Trophoblast cell (in vitro differentiated cells and primary cell): ENCODE measurements around the gene LONRF2.

Experiments
- DNase-seq, 2 donors: peaks; one replicate each; pipeline ENCODE4 v3.0.0-alpha.2; 2016
- H2AFZ ChIP-seq: 2 replicates; pipeline ENCODE4 v1.6.1; 2013; ENCODE audit warnings: low read length, moderate library complexity, mild to moderate bottlenecking; ENCODE audit not compliant: insufficient read depth, poor library complexity
- H2AK5ac ChIP-seq: 2 replicates; pipeline ENCODE4 v1.6.1; 2013; ENCODE audit warnings: mild to moderate bottlenecking, low read length
- H2BK120ac ChIP-seq: 2 replicates; pipeline ENCODE4 v1.6.1; 2013; ENCODE audit warnings: low read length, mild to moderate bottlenecking, moderate library complexity; ENCODE audit not compliant: insufficient read depth, poor library complexity
- H2BK12ac ChIP-seq: 2 replicates; pipeline ENCODE4 v1.6.1; 2013; ENCODE audit warnings: mild to moderate bottlenecking, low read length, moderate library complexity
- H2BK5ac ChIP-seq: 2 replicates; pipeline ENCODE4 v1.6.1; 2013; ENCODE audit warnings: low read length, low read depth, moderate library complexity, mild to moderate bottlenecking; ENCODE audit not compliant: poor library complexity
- H3K14ac ChIP-seq: 2 replicates; pipeline ENCODE4 v1.6.1; 2013; ENCODE audit warnings: mild to moderate bottlenecking, low read length
- H3K18ac ChIP-seq: 2 replicates; pipeline ENCODE4 v1.6.1; 2013; ENCODE audit warnings: mild to moderate bottlenecking, low read length
- H3K23ac ChIP-seq: 2 replicates; pipeline ENCODE4 v1.6.1; 2013; ENCODE audit warnings: low read length
- H3K27ac ChIP-seq: 2 replicates; pipeline ENCODE4 v1.5.1; 2013; ENCODE audit warnings: low read depth, mild to moderate bottlenecking, inconsistent platforms, low read length, moderate library complexity
- H3K27me3 ChIP-seq: 2 replicates; pipeline ENCODE4 v1.6.1; 2013; ENCODE audit warnings: inconsistent platforms, mild to moderate bottlenecking, low read length, moderate library complexity; ENCODE audit not compliant: insufficient read depth
- H3K36me3 ChIP-seq, 2 experiments: 1 replicate in 1 of 2; 2 replicates in 1 of 2; pipeline ENCODE4 v1.6.1; 2013; ENCODE audit warnings: low read length in 2 of 2, mild to moderate bottlenecking in 2 of 2, moderate library complexity in 1 of 2; ENCODE audit not compliant: insufficient read depth in 2 of 2, control insufficient read depth in 1 of 2
- H3K4ac ChIP-seq: 2 replicates; pipeline ENCODE4 v1.6.1; 2013; ENCODE audit warnings: low read depth, mild to moderate bottlenecking, low read length, moderate library complexity
- H3K4me1 ChIP-seq, 2 experiments: 1 replicate in 1 of 2; 2 replicates in 1 of 2; pipeline ENCODE4 v1.6.1; 2013; ENCODE audit warnings: low read length in 2 of 2, mild to moderate bottlenecking in 2 of 2, moderate library complexity in 1 of 2; ENCODE audit not compliant: insufficient read depth in 2 of 2, control insufficient read depth in 1 of 2
- H3K4me2 ChIP-seq: 2 replicates; pipeline ENCODE4 v1.6.1; 2013; ENCODE audit warnings: inconsistent platforms, mild to moderate bottlenecking, low read length, moderate library complexity
- H3K4me3 ChIP-seq: 2 replicates; pipeline ENCODE4 v1.5.1; 2013; ENCODE audit warnings: mild to moderate bottlenecking, low read depth, low read length, inconsistent platforms
- H3K79me1 ChIP-seq: one replicate; pipeline ENCODE4 v1.6.1; 2013; ENCODE audit warnings: low read length
- H3K79me2 ChIP-seq: 2 replicates; pipeline ENCODE4 v1.6.1; 2013; ENCODE audit warnings: low read length, mild to moderate bottlenecking; ENCODE audit not compliant: control insufficient read depth, insufficient read depth, poor library complexity
- H3K9ac ChIP-seq: 2 replicates; pipeline ENCODE4 v1.6.1; 2013; ENCODE audit warnings: mild to moderate bottlenecking, low read length
- H3K9me3 ChIP-seq: 2 replicates; pipeline ENCODE4 v1.6.1; 2013; ENCODE audit warnings: low read depth, mild to moderate bottlenecking, control low read depth, inconsistent platforms, low read length; ENCODE audit not compliant: insufficient read depth
- H4K12ac ChIP-seq: 2 replicates; pipeline ENCODE4 v1.6.1; 2013; ENCODE audit warnings: low read depth, mild to moderate bottlenecking, low read length, moderate library complexity
- H4K8ac ChIP-seq: 2 replicates; pipeline ENCODE4 v1.6.1; 2013; ENCODE audit warnings: low read depth, mild to moderate bottlenecking, low read length, moderate library complexity
- H4K91ac ChIP-seq: one replicate; pipeline ENCODE4 v1.6.1; 2013; ENCODE audit warnings: low read depth, mild to moderate bottlenecking, low read length, moderate library complexity
- WGBS: extraction: QIAGEN DNeasy Blood & Tissue Kit; methylation state at CpG from one replicate; pipeline ENCODE4 v1.1.7; 2013; ENCODE audit warnings: missing lambda C conversion rate; ENCODE audit not compliant: insufficient read length, insufficient coverage; ENCODE audit errors: extremely low coverage; 5-methylcytosine and 5-hydroxymethylcytosine counted together

LONRF2 gene

DNA sequence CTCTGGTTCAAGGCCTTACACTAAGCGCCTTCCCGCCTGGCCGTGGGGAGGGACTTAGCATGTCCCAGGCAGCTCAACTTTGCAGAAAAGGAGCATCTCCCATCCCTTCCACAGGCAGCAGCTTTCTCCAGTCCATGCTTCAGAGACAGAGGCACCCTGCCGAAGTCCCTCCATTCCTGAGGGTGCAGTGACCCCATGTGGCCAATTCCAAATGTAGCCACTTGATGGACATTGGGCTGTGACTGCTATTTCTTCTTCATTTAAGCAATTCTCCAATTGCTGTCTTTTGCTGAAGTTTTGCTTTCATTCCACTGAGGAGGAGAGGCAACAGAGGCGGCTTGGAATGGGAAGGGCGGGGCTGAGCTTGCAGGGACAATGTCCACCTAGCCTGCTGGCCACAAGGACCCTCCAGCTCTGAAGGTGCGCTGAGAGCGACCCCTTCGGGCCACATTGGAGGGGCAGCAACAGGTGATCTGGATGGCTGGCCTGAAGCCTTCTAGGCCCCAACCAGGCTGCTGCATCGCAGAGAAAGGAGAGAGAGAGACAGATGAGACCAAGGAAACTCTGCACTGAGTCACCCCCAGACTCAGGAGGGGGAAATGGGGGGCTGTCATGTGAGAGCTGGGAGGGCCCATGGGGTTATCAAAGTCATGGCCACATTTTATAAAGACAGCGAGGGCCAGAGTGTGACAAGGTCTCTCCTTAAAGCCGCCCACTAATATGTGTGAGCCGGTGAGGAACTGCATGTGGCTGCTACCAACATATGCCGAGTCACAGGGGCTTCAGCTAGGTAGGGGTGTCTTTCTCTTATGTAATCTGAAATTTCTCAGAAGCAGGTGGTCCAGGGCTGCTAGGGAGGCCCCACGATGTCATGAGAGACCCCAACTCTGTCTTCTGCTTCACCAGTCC is 61.3 kb downstream of the LONRF2 start:
- Histone ChIP-seq H3K27ac (no peak overlapping the region), H3K9ac (no peak overlapping the region), H2AK5ac (no peak overlapping the region), H3K4me1 (no peaks in the 10 kb centered on the region), H4K12ac (no peak overlapping the region), H2AFZ (no peak overlapping the region), H3K4me3 (no peak overlapping the region), H3K18ac (no peak overlapping the region), H3K23ac (no peak overlapping the region), H3K14ac (no peak overlapping the region), H2BK5ac (no peak overlapping the region), H3K4me2 (no peak overlapping the region), H4K8ac (no peak overlapping the region), H3K79me1 (peaks cover 2% of the 10 kb centered on the region), H2BK120ac (no peak overlapping the region), H3K79me2 (no peaks in the 10 kb centered on the region), H3K9me3 (no peaks in the 10 kb centered on the region), H4K91ac (no peak overlapping the region), H2BK12ac (no peak overlapping the region), H3K27me3 (no peaks in the 10 kb centered on the region), H3K36me3 (no peaks in the 10 kb centered on the region), H3K4ac (no peak overlapping the region)
- DNase-seq: peak; percentile 41 to 56
- no CpG with 5 or more reads among the region's 15 CpGs for WGBS

DNA sequence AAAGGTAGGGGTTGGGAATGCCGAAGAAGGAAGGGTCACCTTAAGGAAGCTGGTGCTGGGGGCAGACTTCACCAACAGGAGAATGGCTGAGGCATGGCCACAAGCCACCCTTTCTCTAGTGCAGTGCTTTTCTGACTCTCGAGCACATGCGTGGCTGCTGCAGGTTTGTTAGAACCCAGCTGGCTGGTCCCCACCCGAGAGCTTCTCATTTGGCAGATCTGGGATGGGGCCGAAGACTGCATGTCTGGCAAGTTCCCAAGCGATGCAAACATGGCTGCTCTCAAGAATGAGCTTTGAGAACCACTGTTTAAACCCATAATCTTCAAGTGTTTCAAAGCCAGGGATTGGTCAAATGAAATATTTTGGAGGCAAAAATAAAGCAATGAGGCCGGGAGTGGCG is 63.2 kb downstream of the LONRF2 start:
- Histone ChIP-seq H2BK120ac (no peak overlapping the region), H3K14ac (no peak overlapping the region), H3K4ac (no peak overlapping the region), H2BK12ac (no peak overlapping the region), H3K9ac (no peak overlapping the region), H4K12ac (no peak overlapping the region), H3K4me1 (no peaks in the 10 kb centered on the region), H4K91ac (no peak overlapping the region), H2AFZ (no peak overlapping the region), H2AK5ac (no peak overlapping the region), H3K9me3 (no peaks in the 10 kb centered on the region), H3K79me2 (no peaks in the 10 kb centered on the region), H3K79me1 (no peaks in the 10 kb centered on the region), H3K18ac (no peak overlapping the region), H3K23ac (no peak overlapping the region), H2BK5ac (no peak overlapping the region), H3K4me2 (no peak overlapping the region), H3K36me3 (no peaks in the 10 kb centered on the region), H4K8ac (no peak overlapping the region), H3K27me3 (no peaks in the 10 kb centered on the region), H3K4me3 (no peak overlapping the region), H3K27ac (no peak overlapping the region)
- no peak for DNase-seq
- no CpG with 5 or more reads among the region's 8 CpGs for WGBS

DNA sequence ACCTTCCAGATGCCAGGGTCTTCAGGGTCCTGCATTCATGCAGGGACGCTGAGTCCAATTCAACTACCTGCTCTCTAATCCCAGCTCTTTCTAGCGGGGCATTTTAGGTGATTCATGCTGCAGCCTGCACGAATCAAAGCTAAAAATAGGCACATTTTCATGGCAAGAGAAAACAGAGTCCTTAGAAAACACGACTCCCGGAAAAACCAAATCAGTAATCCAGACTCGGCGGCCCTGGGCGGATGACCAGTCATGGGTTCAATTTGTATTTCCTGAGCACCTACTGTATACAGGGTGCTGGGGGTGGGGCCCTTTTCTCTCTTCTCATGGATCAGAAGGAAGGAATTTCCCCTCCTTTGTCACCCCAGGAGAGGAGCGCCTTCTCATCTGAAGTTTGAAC is 64.4 kb downstream of the LONRF2 start:
- Histone ChIP-seq H3K27ac (no peak overlapping the region), H2BK5ac (no peak overlapping the region), H4K12ac (no peak overlapping the region), H3K14ac (no peak overlapping the region), H4K91ac (no peak overlapping the region), H3K27me3 (no peaks in the 10 kb centered on the region), H3K9ac (no peak overlapping the region), H3K9me3 (no peaks in the 10 kb centered on the region), H3K4ac (no peak overlapping the region), H3K36me3 (no peaks in the 10 kb centered on the region), H3K18ac (no peak overlapping the region), H3K4me1 (no peaks in the 10 kb centered on the region), H2BK120ac (no peak overlapping the region), H3K4me2 (no peak overlapping the region), H4K8ac (no peak overlapping the region), H3K23ac (no peak overlapping the region), H2BK12ac (no peak overlapping the region), H3K79me2 (no peaks in the 10 kb centered on the region), H3K4me3 (no peak overlapping the region), H2AFZ (no peak overlapping the region), H3K79me1 (no peaks in the 10 kb centered on the region), H2AK5ac (no peak overlapping the region)
- DNase-seq: no peak
- WGBS: no CpG with 5 or more reads among the region's 9 CpGs

DNA sequence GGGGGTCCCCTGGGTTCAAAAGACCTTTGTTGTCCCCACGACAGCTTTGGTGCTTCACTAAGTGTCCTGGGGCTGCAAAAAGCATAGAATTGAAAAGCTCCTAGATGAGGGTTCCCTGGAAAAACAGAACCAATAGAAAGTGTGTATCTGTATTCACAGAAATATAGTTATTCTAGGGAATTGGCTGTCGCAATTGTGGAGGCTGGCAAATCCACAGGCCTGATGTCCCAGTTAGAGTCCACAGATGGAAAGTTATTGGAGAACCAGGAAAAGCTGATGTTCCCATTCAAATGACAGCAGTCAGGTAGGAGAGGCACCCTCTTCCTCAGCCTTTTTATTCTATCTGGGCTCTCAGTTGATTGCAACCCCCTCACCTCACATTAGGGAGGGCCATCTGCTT is 65.5 kb downstream of the LONRF2 start:
- no peak overlapping the region for H3K4me2 ChIP-seq

More for the DNA sequence above, 65.5 kb downstream of the LONRF2 start:
- Histone ChIP-seq H4K8ac (no peak overlapping the region), H3K9ac (no peak overlapping the region), H3K9me3 (no peaks in the 10 kb centered on the region), H3K27me3 (no peaks in the 10 kb centered on the region), H4K12ac (no peak overlapping the region), H3K4me3 (no peak overlapping the region), H3K79me1 (no peaks in the 10 kb centered on the region), H3K23ac (no peak overlapping the region), H3K14ac (no peak overlapping the region), H3K27ac (no peak overlapping the region), H2AFZ (no peak overlapping the region), H3K79me2 (no peaks in the 10 kb centered on the region), H2BK5ac (no peak overlapping the region), H3K18ac (no peak overlapping the region), H3K4ac (no peak overlapping the region), H2BK12ac (no peak overlapping the region), H4K91ac (no peak overlapping the region), H3K36me3 (no peaks in the 10 kb centered on the region), H3K4me1 (no peaks in the 10 kb centered on the region), H2AK5ac (no peak overlapping the region), H2BK120ac (no peak overlapping the region)
- no peak for DNase-seq
- WGBS: no CpG with 5 or more reads among the region's 2 CpGs
